SH-SY5Y (cell line): ENCODE measurements around the gene RHEX.

Experiments
- GATA2 ChIP-seq: IDR thresholded peaks from 2 replicates; pipeline ENCODE4 v1.6.1; 2011; ENCODE audit warnings: mild to moderate bottlenecking, low read depth, low read length
- GATA3 ChIP-seq: IDR thresholded peaks from 2 replicates; pipeline ENCODE4 v1.6.1; 2011; ENCODE audit warnings: low read depth, mild to moderate bottlenecking, low read length, moderate library complexity

- TF ChIP-seq GATA3 = no peak
- TF ChIP-seq GATA2 = no peak
These were observed 47.7 kb upstream of the RHEX start for GRCh38 chr1:206005234-206005633.
